Measurements from ENCODE around the gene FZD10.

The FZD10 gene

DNA sequence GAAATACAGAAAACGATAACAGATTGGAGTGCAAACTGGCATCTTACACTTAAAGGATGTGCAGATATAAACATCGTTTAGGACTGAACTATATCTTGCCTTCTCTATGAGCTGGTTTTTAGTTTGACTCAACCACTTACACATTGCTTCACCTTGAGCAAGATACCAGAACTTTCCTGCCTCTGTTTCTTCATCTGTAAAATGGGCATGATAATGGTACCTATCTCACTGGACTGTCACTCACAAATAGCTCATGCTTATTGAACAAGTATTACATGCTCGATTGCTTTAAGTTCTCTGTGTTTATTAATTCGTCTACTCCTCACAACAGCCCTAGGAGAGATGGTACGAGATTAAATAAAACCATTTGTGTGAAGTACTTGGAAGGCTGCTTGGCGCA, 7.7 kb downstream of the FZD10 start:
- DNase-seq (ENCODE audit: low read depth, low spot score): no peak
- TF ChIP-seq, protein P1, sequence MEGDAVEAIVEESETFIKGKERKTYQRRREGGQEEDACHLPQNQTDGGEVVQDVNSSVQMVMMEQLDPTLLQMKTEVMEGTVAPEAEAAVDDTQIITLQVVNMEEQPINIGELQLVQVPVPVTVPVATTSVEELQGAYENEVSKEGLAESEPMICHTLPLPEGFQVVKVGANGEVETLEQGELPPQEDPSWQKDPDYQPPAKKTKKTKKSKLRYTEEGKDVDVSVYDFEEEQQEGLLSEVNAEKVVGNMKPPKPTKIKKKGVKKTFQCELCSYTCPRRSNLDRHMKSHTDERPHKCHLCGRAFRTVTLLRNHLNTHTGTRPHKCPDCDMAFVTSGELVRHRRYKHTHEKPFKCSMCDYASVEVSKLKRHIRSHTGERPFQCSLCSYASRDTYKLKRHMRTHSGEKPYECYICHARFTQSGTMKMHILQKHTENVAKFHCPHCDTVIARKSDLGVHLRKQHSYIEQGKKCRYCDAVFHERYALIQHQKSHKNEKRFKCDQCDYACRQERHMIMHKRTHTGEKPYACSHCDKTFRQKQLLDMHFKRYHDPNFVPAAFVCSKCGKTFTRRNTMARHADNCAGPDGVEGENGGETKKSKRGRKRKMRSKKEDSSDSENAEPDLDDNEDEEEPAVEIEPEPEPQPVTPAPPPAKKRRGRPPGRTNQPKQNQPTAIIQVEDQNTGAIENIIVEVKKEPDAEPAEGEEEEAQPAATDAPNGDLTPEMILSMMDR (IDR thresholded peaks at IDR 0.05; ENCODE audit: low read depth, low read length): no peak
- no peak overlapping the region for H3K4me3 ChIP-seq (ENCODE audit: low read depth, low read length)
- in situ Hi-C loops (cut with HindIII; ENCODE audit: low sequenced_read_pairs): no loop called here

GRCh38 chr12:130170611-130171010, 8.3 kb downstream of the FZD10 start:
- no peak overlapping the region for H3K4me3 ChIP-seq (ENCODE audit: low read depth, low read length)
- TF ChIP-seq, protein P1 (IDR thresholded peaks at IDR 0.05; ENCODE audit: low read depth, low read length): no peak
- in situ Hi-C loops (cut with HindIII; ENCODE audit: low sequenced_read_pairs): no loop called here

GRCh38 chr12:130177635-130178242, 15.5 kb downstream of the FZD10 start:
- H3K4me3 ChIP-seq (ENCODE audit: low read depth, low read length): no peak overlapping the region
- no peak for DNase-seq (ENCODE audit: low read depth, low spot score)
- in situ Hi-C loops (cut with HindIII; ENCODE audit: low sequenced_read_pairs): no loop called here
- TF ChIP-seq, protein P1 (IDR thresholded peaks at IDR 0.05; ENCODE audit: low read depth, low read length): no peak

More at GRCh38 chr12:130170611-130171010, 8.3 kb downstream of the FZD10 start:
- DNase-seq (ENCODE audit: low read depth, low spot score): no peak

DNA sequence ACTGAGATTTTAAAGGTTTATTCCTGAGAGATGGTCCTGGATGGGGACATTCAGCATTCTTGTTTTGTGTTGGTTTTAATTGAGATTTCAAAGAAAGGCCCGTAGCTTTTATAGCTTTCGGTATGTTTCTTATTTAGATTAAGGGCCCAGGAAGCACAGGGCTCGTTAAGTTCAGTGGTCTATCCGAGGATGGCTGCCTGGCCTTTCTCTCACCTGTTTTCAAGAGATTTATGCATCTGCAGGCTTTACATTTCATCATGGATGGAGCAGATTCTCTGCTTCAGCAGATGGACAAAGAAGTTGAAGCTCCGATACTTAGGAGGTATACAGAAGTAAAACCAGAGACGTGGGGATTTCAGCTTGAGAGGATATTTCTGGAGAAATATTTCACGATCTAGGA, 16.0 kb downstream of the FZD10 start:
- H3K4me3 ChIP-seq (ENCODE audit: low read depth, low read length): no peak overlapping the region
- TF ChIP-seq, protein P1 (IDR thresholded peaks at IDR 0.05; ENCODE audit: low read depth, low read length): no peak
- no peak for DNase-seq (ENCODE audit: low read depth, low spot score)
- in situ Hi-C loops (cut with HindIII; ENCODE audit: low sequenced_read_pairs): no loop called here

GRCh38 chr12:130179191-130179590, 16.9 kb downstream of the FZD10 start:
- H3K4me3 ChIP-seq (ENCODE audit: low read depth, low read length): no peak overlapping the region
- no peak for DNase-seq (ENCODE audit: low read depth, low spot score)
- in situ Hi-C loops (cut with HindIII; ENCODE audit: low sequenced_read_pairs): no loop called here
- TF ChIP-seq, protein P1 (IDR thresholded peaks at IDR 0.05; ENCODE audit: low read depth, low read length): no peak

- no peak overlapping the region for H3K4me3 ChIP-seq (ENCODE audit: low read depth, low read length)
- no peak for DNase-seq (ENCODE audit: low read depth, low spot score)
- TF ChIP-seq, protein P1 (IDR thresholded peaks at IDR 0.05; ENCODE audit: low read depth, low read length): no peak
- in situ Hi-C loops (cut with HindIII; ENCODE audit: low sequenced_read_pairs): no loop called here
Observed at GRCh38 chr12:130179621-130180020, 17.4 kb downstream of the FZD10 start.

Data from astrocyte of the spinal cord (primary cell).